Measurements from ENCODE around the gene GLRA1.

GRCh38 chr5:151903243-151903653, 21.4 kb downstream of the GLRA1 start:
- TF ChIP-seq TCF7L2 (IDR thresholded peaks at IDR 0.05; ENCODE audit: borderline replicate concordance, extremely low read depth, insufficient read depth, insufficient read length) (no peak), POLR2A (IDR thresholded peaks at IDR 0.05; ENCODE audit: borderline replicate concordance, extremely low read depth, insufficient read depth, insufficient read length) (no peak), CTCF (IDR thresholded peaks at IDR 0.05 in 2 of 3, conservative IDR thresholded peaks at IDR 0.05 in 1 of 3; ENCODE audit: borderline replicate concordance in 1 of 3, insufficient read depth in 1 of 3, low read depth in 2 of 3, low read length in 2 of 3) (no peak), EZH2phosphoT487 (IDR thresholded peaks at IDR 0.05; ENCODE audit: borderline replicate concordance) (no peak)
